Measurements from ENCODE around the gene CLEC3B. TPM values are rescaled to one million over a fixed set of nuclear protein-coding genes. Genes with fewer than 3 reads are reported as not detected.
A peak's percentile ranks its signal among the peaks of the same experiment; 100 is the strongest.

Gene CLEC3B
- total RNA-seq, 1 donor from 2014 or later = 50.3 TPM

DNA sequence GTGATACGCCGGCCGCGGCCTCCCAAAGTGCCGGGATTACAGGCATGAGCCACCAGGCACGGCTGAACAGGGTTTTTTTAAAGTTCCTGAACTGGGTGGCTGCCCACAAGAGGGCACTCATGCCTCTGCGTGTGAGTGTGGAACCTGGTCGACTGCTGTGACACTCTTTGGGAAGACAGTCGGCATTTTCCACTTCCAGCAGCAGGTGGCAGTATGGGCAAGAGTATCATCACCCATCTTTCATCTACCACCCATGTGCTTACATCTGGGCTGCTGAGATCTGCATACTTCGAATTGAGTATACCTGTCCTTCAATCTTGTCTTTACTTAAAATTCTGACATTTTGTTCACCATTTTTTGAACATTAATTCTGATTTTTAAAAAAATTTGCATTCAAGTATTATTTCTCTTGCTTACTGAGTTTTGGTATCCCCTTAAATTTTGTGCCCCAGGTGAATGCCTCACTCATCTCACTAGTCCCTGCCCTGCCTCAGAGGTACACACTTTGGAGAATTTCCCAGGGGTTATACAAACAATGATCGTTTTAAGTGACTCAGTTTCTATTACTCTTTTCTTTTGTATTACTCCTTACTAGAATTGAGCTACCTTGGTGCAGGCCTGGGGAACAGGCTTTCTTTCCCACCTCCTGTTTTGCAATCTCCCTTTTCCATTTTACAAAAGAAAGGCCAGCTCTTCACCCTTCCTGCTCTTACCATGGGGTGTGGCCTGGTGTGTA lies 11.8 kb downstream of the CLEC3B start:
- TF ChIP-seq, protein P1, sequence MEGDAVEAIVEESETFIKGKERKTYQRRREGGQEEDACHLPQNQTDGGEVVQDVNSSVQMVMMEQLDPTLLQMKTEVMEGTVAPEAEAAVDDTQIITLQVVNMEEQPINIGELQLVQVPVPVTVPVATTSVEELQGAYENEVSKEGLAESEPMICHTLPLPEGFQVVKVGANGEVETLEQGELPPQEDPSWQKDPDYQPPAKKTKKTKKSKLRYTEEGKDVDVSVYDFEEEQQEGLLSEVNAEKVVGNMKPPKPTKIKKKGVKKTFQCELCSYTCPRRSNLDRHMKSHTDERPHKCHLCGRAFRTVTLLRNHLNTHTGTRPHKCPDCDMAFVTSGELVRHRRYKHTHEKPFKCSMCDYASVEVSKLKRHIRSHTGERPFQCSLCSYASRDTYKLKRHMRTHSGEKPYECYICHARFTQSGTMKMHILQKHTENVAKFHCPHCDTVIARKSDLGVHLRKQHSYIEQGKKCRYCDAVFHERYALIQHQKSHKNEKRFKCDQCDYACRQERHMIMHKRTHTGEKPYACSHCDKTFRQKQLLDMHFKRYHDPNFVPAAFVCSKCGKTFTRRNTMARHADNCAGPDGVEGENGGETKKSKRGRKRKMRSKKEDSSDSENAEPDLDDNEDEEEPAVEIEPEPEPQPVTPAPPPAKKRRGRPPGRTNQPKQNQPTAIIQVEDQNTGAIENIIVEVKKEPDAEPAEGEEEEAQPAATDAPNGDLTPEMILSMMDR (IDR thresholded peaks at IDR 0.05) = peak; percentile 95
- H3K27me3 Mint-ChIP-seq (ENCODE audit: low read depth) = no peaks in the 10 kb centered on the region
- H3K4me1 Mint-ChIP-seq (ENCODE audit: low read depth) = peaks cover 45% of the 10 kb centered on the region
- no peak overlapping the region for H3K4me3 Mint-ChIP-seq (ENCODE audit: unreplicated experiment)
- peak; percentile 94 for DNase-seq (ENCODE audit: low spot score)
- no peaks in the 10 kb centered on the region for H3K9me3 Mint-ChIP-seq (ENCODE audit: low read depth)
- H3K36me3 Mint-ChIP-seq (ENCODE audit: low read depth) = no peaks in the 10 kb centered on the region
- H3K27ac Mint-ChIP-seq (ENCODE audit: unreplicated experiment) = peak overlapping the region; percentile 75

DNA sequence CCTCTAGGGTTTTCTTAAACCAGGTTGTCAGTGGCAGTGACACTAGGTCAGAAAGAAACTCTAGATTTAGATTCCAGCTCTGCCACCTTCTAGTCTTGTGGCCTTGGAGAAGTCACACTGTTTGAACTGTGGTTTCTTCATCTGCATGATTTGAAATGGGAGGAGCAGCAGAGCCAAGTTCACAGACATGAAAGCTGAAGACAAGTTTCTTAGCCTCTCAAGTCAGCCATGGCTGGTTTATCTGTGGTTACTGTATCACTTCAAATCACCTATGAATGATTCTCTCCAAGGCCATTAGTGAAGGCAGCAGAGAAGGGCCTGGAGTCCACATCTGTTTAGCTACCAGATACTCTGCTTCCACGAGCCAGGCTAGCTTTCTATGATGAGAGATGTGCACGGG lies 15.6 kb downstream of the CLEC3B start:
- Mint-ChIP-seq H3K4me1 (ENCODE audit: low read depth) (peaks cover 35% of the 10 kb centered on the region), H3K4me3 (ENCODE audit: unreplicated experiment) (no peak overlapping the region), H3K27me3 (ENCODE audit: low read depth) (no peaks in the 10 kb centered on the region), H3K9me3 (ENCODE audit: low read depth) (no peaks in the 10 kb centered on the region), H3K27ac (ENCODE audit: unreplicated experiment) (no peak overlapping the region), H3K36me3 (ENCODE audit: low read depth) (no peaks in the 10 kb centered on the region)
- no peak for DNase-seq (ENCODE audit: low spot score)
- TF ChIP-seq, protein P1 (IDR thresholded peaks at IDR 0.05) = no peak

DNA sequence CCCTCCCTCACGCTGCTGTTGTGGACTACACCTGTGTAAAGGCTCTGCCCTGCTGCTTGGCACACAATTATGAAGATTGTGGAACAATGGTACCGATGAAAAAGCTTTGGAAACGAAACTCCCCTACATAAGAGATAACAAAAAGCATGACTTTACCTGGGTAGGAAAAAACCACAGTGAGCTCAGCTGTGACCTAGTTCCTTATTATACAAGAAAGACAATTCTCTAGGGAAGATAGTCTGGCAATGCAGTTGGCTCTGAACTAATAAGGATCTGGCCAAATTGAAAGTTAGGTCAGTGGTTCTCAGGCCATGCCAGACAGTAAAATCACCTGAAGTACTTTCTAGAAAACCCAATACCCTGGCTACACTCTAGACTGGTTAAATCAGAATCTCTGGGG lies 16.1 kb downstream of the CLEC3B start:
- Mint-ChIP-seq H3K4me1 (ENCODE audit: low read depth) (peaks cover 30% of the 10 kb centered on the region), H3K27ac (ENCODE audit: unreplicated experiment) (no peak overlapping the region), H3K4me3 (ENCODE audit: unreplicated experiment) (no peak overlapping the region), H3K9me3 (ENCODE audit: low read depth) (no peaks in the 10 kb centered on the region), H3K36me3 (ENCODE audit: low read depth) (no peaks in the 10 kb centered on the region), H3K27me3 (ENCODE audit: low read depth) (no peaks in the 10 kb centered on the region)
- TF ChIP-seq, protein P1 (IDR thresholded peaks at IDR 0.05) = no peak
- no peak for DNase-seq (ENCODE audit: low spot score)

DNA sequence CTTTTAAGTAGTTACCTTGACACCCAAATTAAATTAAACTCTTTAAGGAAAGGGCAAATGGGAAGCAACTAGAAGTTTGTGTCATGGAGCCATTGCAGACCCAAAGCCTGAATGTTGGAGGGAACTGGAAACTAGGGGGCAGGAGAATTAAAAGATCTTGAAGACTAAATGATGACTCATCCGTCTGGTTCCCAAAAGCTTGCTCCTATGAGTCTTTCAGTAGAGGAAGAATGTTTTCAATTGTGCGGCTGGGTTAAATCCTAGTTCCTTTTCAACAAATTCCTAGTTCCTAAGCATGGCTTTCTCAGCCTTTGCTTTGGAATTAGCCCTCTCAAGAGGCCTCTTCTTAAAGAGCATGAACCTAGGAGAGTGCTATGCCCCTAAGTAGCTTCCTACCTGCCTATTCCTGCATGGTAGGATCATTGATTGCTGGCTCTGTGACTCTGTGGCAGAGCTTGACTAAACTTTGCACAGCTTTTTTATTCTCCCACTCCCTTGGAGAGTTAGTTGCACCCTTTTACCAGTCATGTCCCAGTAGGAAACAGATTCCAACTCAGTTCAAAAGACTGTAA lies 17.7 kb downstream of the CLEC3B start:
- TF ChIP-seq, protein P1 (IDR thresholded peaks at IDR 0.05) = peak; percentile 74
- Mint-ChIP-seq H3K4me3 (ENCODE audit: unreplicated experiment) (no peak overlapping the region), H3K27ac (ENCODE audit: unreplicated experiment) (peak overlapping the region; percentile 65), H3K36me3 (ENCODE audit: low read depth) (no peaks in the 10 kb centered on the region), H3K9me3 (ENCODE audit: low read depth) (no peaks in the 10 kb centered on the region), H3K27me3 (ENCODE audit: low read depth) (no peaks in the 10 kb centered on the region), H3K4me1 (ENCODE audit: low read depth) (peaks cover 25% of the 10 kb centered on the region)
- DNase-seq (ENCODE audit: low spot score) = no peak

GRCh38 chr3:45048244-45048643 lies 22.1 kb downstream of the CLEC3B start:
- H3K4me1 Mint-ChIP-seq (ENCODE audit: low read depth) = peaks cover 15% of the 10 kb centered on the region
- no peaks in the 10 kb centered on the region for H3K27me3 Mint-ChIP-seq (ENCODE audit: low read depth)
- H3K36me3 Mint-ChIP-seq (ENCODE audit: low read depth) = no peaks in the 10 kb centered on the region
- H3K4me3 Mint-ChIP-seq (ENCODE audit: unreplicated experiment) = no peak overlapping the region
- DNase-seq (ENCODE audit: low spot score) = no peak
- no peak overlapping the region for H3K27ac Mint-ChIP-seq (ENCODE audit: unreplicated experiment)
- H3K9me3 Mint-ChIP-seq (ENCODE audit: low read depth) = no peaks in the 10 kb centered on the region
- TF ChIP-seq, protein P1 (IDR thresholded peaks at IDR 0.05) = no peak

Measured in chondrocyte (in vitro differentiated cells).